SJSA1 (cell line): Measurements from ENCODE around the gene CSNK1A1. TPM values are rescaled to one million over a fixed set of nuclear protein-coding genes. Genes with fewer than 3 reads are reported as not detected.
A peak's percentile ranks its signal among the peaks of the same experiment; 100 is the strongest.
"Not testable (repeated sequence)": the region's sequence is repeated elsewhere in the genome, so short reads cannot be mapped to it uniquely, and the experiment has no call there.

Source experiments
- DNase-seq, 2 experiments: peaks; one replicate each; pipeline ENCODE4 v3.0.0-alpha.2; 2015 to 2020; ENCODE audit warnings: low spot score in 2 of 2, low read depth in 1 of 2
- H3K27ac ChIP-seq: fragments of 250-450 bp; sonication (Bioruptor Pico); 2 replicates; pipeline ENCODE4 v1.5.1; 2020; ENCODE audit warnings: mild to moderate bottlenecking, moderate library complexity
- H3K27me3 ChIP-seq: fragments of 250-450 bp; sonication (Bioruptor Pico); replicated peaks from 2 replicates; pipeline ENCODE4 v1.5.1; 2020; ENCODE audit warnings: mild to moderate bottlenecking, moderate library complexity
- H3K36me3 ChIP-seq: fragments of 250-450 bp; sonication (Bioruptor Pico); 2 replicates; pipeline ENCODE4 v1.5.1; 2020; ENCODE audit warnings: mild to moderate bottlenecking
- H3K4me1 ChIP-seq: fragments of 250-450 bp; sonication (Bioruptor Pico); replicated peaks from 2 replicates; pipeline ENCODE4 v1.6.1; 2021; ENCODE audit warnings: mild to moderate bottlenecking
- H3K4me3 ChIP-seq: fragments of 250-450 bp; sonication (Bioruptor Pico); 2 replicates; pipeline ENCODE4 v1.5.1; 2020; ENCODE audit warnings: mild to moderate bottlenecking
- H3K9me3 ChIP-seq: fragments of 250-450 bp; sonication (Bioruptor Pico); replicated peaks from 2 replicates; pipeline ENCODE4 v1.5.1; 2020; ENCODE audit warnings: mild to moderate bottlenecking
- total RNA-seq: library from RNA; depleted of rRNA; stranded (reverse); fragments of >200 nt; shearing (Covaris generic); gene quantifications from 2 replicates; pipeline ENCODE4 v1.2.3, GENCODE V29; 2014

CSNK1A1 gene
- total RNA-seq, 1 experiment from 2014 or later: 438 TPM

GRCh38 chr5:149461907-149462306, 89.3 kb downstream of the CSNK1A1 start:
- H3K27ac ChIP-seq, DNase-seq, H3K27me3 ChIP-seq, H3K36me3 ChIP-seq, H3K4me3 ChIP-seq, H3K9me3 ChIP-seq: not testable (repeated sequence)
- H3K4me1 ChIP-seq: peaks cover 22% of the 10 kb centered on the region

- Histone ChIP-seq H3K9me3 (no peaks in the 10 kb centered on the region), H3K36me3 (no peaks in the 10 kb centered on the region), H3K27ac (no peak overlapping the region), H3K4me1 (peaks cover 6% of the 10 kb centered on the region), H3K4me3 (no peak overlapping the region), H3K27me3 (no peaks in the 10 kb centered on the region)
- no peak for DNase-seq
These were observed 91.3 kb downstream of the CSNK1A1 start for GRCh38 chr5:149459891-149460290.

- H3K4me1 ChIP-seq: peaks cover 18% of the 10 kb centered on the region
These were observed 93.9 kb downstream of the CSNK1A1 start for GRCh38 chr5:149457393-149457763.

GRCh38 chr5:149456597-149457392, 94.4 kb downstream of the CSNK1A1 start:
- Histone ChIP-seq H3K4me3 (no peak overlapping the region), H3K36me3 (no peaks in the 10 kb centered on the region), H3K9me3 (no peaks in the 10 kb centered on the region), H3K27ac (no peak overlapping the region), H3K27me3 (no peaks in the 10 kb centered on the region), H3K4me1 (peaks cover 24% of the 10 kb centered on the region)
- no peak for DNase-seq

More at GRCh38 chr5:149457393-149457763, 93.9 kb downstream of the CSNK1A1 start:
- no peaks in the 10 kb centered on the region for H3K36me3 ChIP-seq
- no peaks in the 10 kb centered on the region for H3K27me3 ChIP-seq
- DNase-seq: no peak
- no peak overlapping the region for H3K27ac ChIP-seq
- H3K9me3 ChIP-seq: no peaks in the 10 kb centered on the region
- no peak overlapping the region for H3K4me3 ChIP-seq

GRCh38 chr5:149455889-149456409, 95.3 kb downstream of the CSNK1A1 start:
- H3K27ac ChIP-seq: no peak overlapping the region
- H3K9me3 ChIP-seq: no peaks in the 10 kb centered on the region
- no peaks in the 10 kb centered on the region for H3K36me3 ChIP-seq
- no peak overlapping the region for H3K4me3 ChIP-seq
- no peak for DNase-seq
- H3K27me3 ChIP-seq: no peaks in the 10 kb centered on the region
- peaks cover 28% of the 10 kb centered on the region for H3K4me1 ChIP-seq

GRCh38 chr5:149453618-149454415, 97.4 kb downstream of the CSNK1A1 start:
- Histone ChIP-seq H3K4me1 (peaks cover 41% of the 10 kb centered on the region), H3K27ac (peak overlapping the region; percentile 82), H3K27me3 (no peaks in the 10 kb centered on the region), H3K4me3 (no peak overlapping the region), H3K36me3 (no peaks in the 10 kb centered on the region), H3K9me3 (no peaks in the 10 kb centered on the region)
- no peak for DNase-seq

GRCh38 chr5:149452665-149453617, 98.3 kb downstream of the CSNK1A1 start:
- H3K36me3 ChIP-seq: no peaks in the 10 kb centered on the region
- H3K4me1 ChIP-seq: peaks cover 41% of the 10 kb centered on the region
- H3K27me3 ChIP-seq: no peaks in the 10 kb centered on the region
- H3K4me3 ChIP-seq: no peak overlapping the region
- H3K9me3 ChIP-seq: no peaks in the 10 kb centered on the region
- DNase-seq: peak; percentile 96 to 99
- peak overlapping the region; percentile 82 for H3K27ac ChIP-seq

GRCh38 chr5:149452007-149452664, 99.1 kb downstream of the CSNK1A1 start:
- H3K36me3 ChIP-seq: no peaks in the 10 kb centered on the region
- H3K27me3 ChIP-seq: no peaks in the 10 kb centered on the region
- DNase-seq: peak; percentile 73 to 76
- H3K4me1 ChIP-seq: peaks cover 41% of the 10 kb centered on the region
- no peaks in the 10 kb centered on the region for H3K9me3 ChIP-seq
- peak overlapping the region; percentile 82 for H3K27ac ChIP-seq
- H3K4me3 ChIP-seq: no peak overlapping the region

GRCh38 chr5:149450199-149450598, 101.0 kb downstream of the CSNK1A1 start:
- Histone ChIP-seq H3K9me3 (no peaks in the 10 kb centered on the region), H3K27ac (no peak overlapping the region), H3K36me3 (no peaks in the 10 kb centered on the region), H3K4me3 (no peak overlapping the region), H3K4me1 (peaks cover 55% of the 10 kb centered on the region), H3K27me3 (no peaks in the 10 kb centered on the region)
- peak in 1 of 2 experiments; percentile 43 for DNase-seq

GRCh38 chr5:149448831-149449714, 102.2 kb downstream of the CSNK1A1 start:
- no peak for DNase-seq
- Histone ChIP-seq H3K4me1 (peaks cover 58% of the 10 kb centered on the region), H3K4me3 (no peak overlapping the region), H3K27ac (no peak overlapping the region), H3K27me3 (no peaks in the 10 kb centered on the region), H3K9me3 (no peaks in the 10 kb centered on the region), H3K36me3 (no peaks in the 10 kb centered on the region)

- H3K36me3 ChIP-seq: no peaks in the 10 kb centered on the region
- H3K27me3 ChIP-seq: no peaks in the 10 kb centered on the region
- no peak overlapping the region for H3K27ac ChIP-seq
- no peak overlapping the region for H3K4me3 ChIP-seq
- H3K9me3 ChIP-seq: no peaks in the 10 kb centered on the region
- peaks cover 52% of the 10 kb centered on the region for H3K4me1 ChIP-seq
- DNase-seq: no peak
These were observed 102.8 kb downstream of the CSNK1A1 start for GRCh38 chr5:149448431-149448830.
